Erythroblast (primary cell): Measurements from ENCODE around the gene CTCFL.

Experiments
- GATA1 ChIP-seq: IDR thresholded peaks from 2 replicates; pipeline ENCODE4 v1.6.1; 2011; ENCODE audit warnings: low read depth, mild to moderate bottlenecking, control low read depth, low read length, moderate library complexity
- POLR2A ChIP-seq: IDR thresholded peaks from 2 replicates; pipeline ENCODE4 v1.6.1; 2011; ENCODE audit warnings: mild to moderate bottlenecking, low read length

DNA sequence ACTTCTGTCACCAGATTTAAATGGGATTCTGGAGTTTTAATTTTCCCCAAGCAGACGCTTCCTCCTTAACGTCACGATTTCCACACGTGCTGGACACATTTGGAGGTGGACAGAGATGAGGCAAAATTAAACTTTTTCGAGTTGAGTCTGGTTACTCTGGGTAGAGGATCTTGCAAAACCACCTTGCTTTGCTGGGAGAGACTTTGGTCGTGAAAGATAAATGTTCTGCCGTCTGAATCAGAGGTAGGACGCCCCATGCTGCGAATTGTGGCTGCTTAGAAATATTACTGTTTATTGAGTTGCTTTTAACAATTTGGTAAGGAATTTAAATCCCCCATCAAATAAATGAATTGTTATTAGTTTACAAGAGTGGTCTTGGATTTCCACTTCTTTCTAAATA is 46.8 kb downstream of the CTCFL start:
- TF ChIP-seq POLR2A (no peak), GATA1 (no peak)
